Aorta (tissue), 5 donors: ENCODE measurements around the gene TAX1BP3. TPM values are rescaled to one million over a fixed set of nuclear protein-coding genes. Genes with fewer than 3 reads are reported as not detected.
A peak's percentile ranks its signal among the peaks of the same experiment; 100 is the strongest.

Source experiments
- ATAC-seq: fragments of 200-7000 bp; cut with Tn5 transposase; one replicate; pipeline ENCODE4 v1.9.1; 2022; ENCODE audit warnings: moderate library complexity; ENCODE audit not compliant: low FRiP score
- DNase-seq, 2 donors: peaks; one replicate each; pipeline ENCODE4 v3.0.0-alpha.2; 2020
- H3K27ac ChIP-seq, 2 donors: one replicate each; pipeline ENCODE4 v1.5.1; 2013; ENCODE audit warnings: low read length in 2 of 2, mild to moderate bottlenecking in 2 of 2, moderate library complexity in 2 of 2, control low read depth in 1 of 2, inconsistent platforms in 1 of 2, low read depth in 1 of 2
- H3K27me3 ChIP-seq, 2 donors: one replicate each; pipeline ENCODE4 v1.6.1; 2013; ENCODE audit warnings: control low read depth in 1 of 2, low read length in 1 of 2, mild to moderate bottlenecking in 1 of 2, moderate library complexity in 1 of 2; ENCODE audit not compliant: insufficient read depth in 2 of 2, control insufficient read depth in 1 of 2
- H3K36me3 ChIP-seq, 2 donors: one replicate each; pipeline ENCODE4 v1.6.1; 2013; ENCODE audit warnings: control low read depth in 1 of 2, low read length in 1 of 2, mild to moderate bottlenecking in 1 of 2; ENCODE audit not compliant: insufficient read depth in 2 of 2, control insufficient read depth in 1 of 2
- H3K4me1 ChIP-seq, 2 donors: one replicate each; pipeline ENCODE4 v1.6.1; 2013; ENCODE audit warnings: low read length in 2 of 2, control low read depth in 1 of 2, mild to moderate bottlenecking in 1 of 2, moderate library complexity in 1 of 2; ENCODE audit not compliant: insufficient read depth in 2 of 2, control insufficient read depth in 1 of 2
- H3K4me3 ChIP-seq, 2 donors: one replicate each; pipeline ENCODE4 v1.5.1; 2013; ENCODE audit warnings: low read length in 2 of 2, control low read depth in 1 of 2, mild to moderate bottlenecking in 1 of 2
- H3K9me3 ChIP-seq: one replicate; pipeline ENCODE4 v1.6.1; 2013; ENCODE audit warnings: mild to moderate bottlenecking, low read length; ENCODE audit not compliant: control insufficient read depth
- WGBS, 2 donors: extraction: QIAGEN DNeasy Blood & Tissue Kit; methylation state at CpG; one replicate each; pipeline ENCODE4 v1.1.7; 2013; 5-methylcytosine and 5-hydroxymethylcytosine counted together
- intact Hi-C, 2 donors: fragments of 100-400 bp; cut with DNase I; formaldehyde crosslinking; loops; one replicate each; pipeline versions ENCODE4 v1.14.2 to v1.15.0; 2022
- polyA plus RNA-seq, 2 donors: library from polyadenylated mRNA; stranded (reverse); fragments of 200-250 nt; gene quantifications; one replicate each; pipeline ENCODE4 v1.2.3, GENCODE V29; 2013
- total RNA-seq, 2 donors: library from RNA; stranded (reverse); fragmentation: NEBNext Ultra II Directional; extraction: Animal tissue kit (Norgen Biotek cat#: 25700); gene quantifications; one replicate each; pipeline ENCODE4 v1.2.1, GENCODE V29; 2021
- donor health status: healthy with polysubstance abuse.
- donor health status: Bipolar disorder and iron deficiency.
- donor health status: DM: no; HTN: no; CAD: no.
- donor health status: DM: no; HTN: no; CAD: no.
- donor health status: DM: yes; HTN: yes; CAD: no.

The TAX1BP3 gene
- total and polyA plus RNA-seq, 4 donors = 93.2 to 155 (median 105) TPM

GRCh38 chr17:3699951-3700350, 31.6 kb upstream of the TAX1BP3 start:
- intact Hi-C loops = no loop called here
- Histone ChIP-seq H3K27ac (no peak overlapping the region), H3K9me3 (peaks cover 3% of the 10 kb centered on the region), H3K36me3 (no peaks in the 10 kb centered on the region), H3K4me1 (no peaks in the 10 kb centered on the region), H3K27me3 (no peaks in the 10 kb centered on the region), H3K4me3 (no peak overlapping the region)
- WGBS, 2 donors = 88 to 90% methylated on average over 4 of the region's 4 CpGs
- ATAC-seq (no peak), DNase-seq (no peak)

GRCh38 chr17:3698139-3698538, 29.8 kb upstream of the TAX1BP3 start:
- H3K4me1 ChIP-seq = no peaks in the 10 kb centered on the region
- 77 to 82% methylated on average over 4 of the region's 4 CpGs for WGBS, 2 donors
- H3K4me3 ChIP-seq = no peak overlapping the region
- DNase-seq = peak in 1 of 2 donors; percentile 37
- H3K36me3 ChIP-seq = no peaks in the 10 kb centered on the region
- intact Hi-C loops = no loop called here
- no peaks in the 10 kb centered on the region for H3K27me3 ChIP-seq
- no peak for ATAC-seq
- no peak overlapping the region for H3K27ac ChIP-seq
- H3K9me3 ChIP-seq = peaks cover 3% of the 10 kb centered on the region

GRCh38 chr17:3697103-3697476, 28.7 kb upstream of the TAX1BP3 start:
- H3K9me3 ChIP-seq = peaks cover 3% of the 10 kb centered on the region
- intact Hi-C loops = no loop called here
- H3K27me3 ChIP-seq = no peaks in the 10 kb centered on the region
- no peak for ATAC-seq
- no peak overlapping the region for H3K27ac ChIP-seq
- no peak overlapping the region for H3K4me3 ChIP-seq
- no peak for DNase-seq
- WGBS, 2 donors = 33 to 35% methylated on average over 12 of the region's 12 CpGs
- no peaks in the 10 kb centered on the region for H3K4me1 ChIP-seq
- no peaks in the 10 kb centered on the region for H3K36me3 ChIP-seq

- H3K36me3 ChIP-seq = no peaks in the 10 kb centered on the region
- DNase-seq (peak in 1 of 2 donors; percentile 78), ATAC-seq (peak; percentile 47)
- intact Hi-C loops = no loop called here
- peak within 1 kb of the TSS in 1 of 2 donors; percentile 26 for H3K4me3 ChIP-seq
- H3K27me3 ChIP-seq = no peaks in the 10 kb centered on the region
- H3K9me3 ChIP-seq = peaks cover 3% of the 10 kb centered on the region
- no peaks in the 10 kb centered on the region for H3K4me1 ChIP-seq
- WGBS, 2 donors = 1% methylated on average over 55 to 65 of the region's 65 CpGs
- no peak within 1 kb of the TSS for H3K27ac ChIP-seq
These were observed 27.5 kb upstream of the TAX1BP3 start, which contains the start of gene P2RX5 for GRCh38 chr17:3695723-3696411. Gene P2RX5, minus strand, starts transcription at chr17:3696155. Its CDS starts 150 bp downstream, at chr17:3696005.

- peak in 1 of 2 donors; percentile 78 for DNase-seq
- peak; percentile 26 for ATAC-seq
- intact Hi-C loops = no loop called here
- no peaks in the 10 kb centered on the region for H3K27me3 ChIP-seq
- no peaks in the 10 kb centered on the region for H3K4me1 ChIP-seq
- WGBS, 2 donors = 7 to 11% methylated on average over 14 to 17 of the region's 17 CpGs
- H3K9me3 ChIP-seq = peaks cover 3% of the 10 kb centered on the region
- H3K36me3 ChIP-seq = no peaks in the 10 kb centered on the region
- H3K27ac ChIP-seq = no peak overlapping the region
- no peak overlapping the region for H3K4me3 ChIP-seq
These were observed 26.8 kb upstream of the TAX1BP3 start for GRCh38 chr17:3695129-3695722.

GRCh38 chr17:3693829-3694231, 25.5 kb upstream of the TAX1BP3 start:
- Histone ChIP-seq H3K4me3 (no peak overlapping the region), H3K9me3 (peaks cover 3% of the 10 kb centered on the region), H3K27me3 (no peaks in the 10 kb centered on the region), H3K4me1 (no peaks in the 10 kb centered on the region), H3K27ac (no peak overlapping the region), H3K36me3 (no peaks in the 10 kb centered on the region)
- WGBS, 2 donors = 74 to 83% methylated on average over 9 of the region's 9 CpGs
- intact Hi-C loops = no loop called here
- DNase-seq (peak in 1 of 2 donors; percentile 33), ATAC-seq (no peak)

- Histone ChIP-seq H3K9me3 (peaks cover 3% of the 10 kb centered on the region), H3K27ac (no peak overlapping the region), H3K36me3 (no peaks in the 10 kb centered on the region), H3K4me1 (no peaks in the 10 kb centered on the region), H3K27me3 (no peaks in the 10 kb centered on the region), H3K4me3 (no peak overlapping the region)
- no peak for ATAC-seq
- 64 to 68% methylated on average over 4 of the region's 4 CpGs for WGBS, 2 donors
- intact Hi-C loops = no loop called here
- no peak for DNase-seq
These were observed 24.8 kb upstream of the TAX1BP3 start for GRCh38 chr17:3693141-3693540.

GRCh38 chr17:3692346-3692745, 24.0 kb upstream of the TAX1BP3 start:
- Histone ChIP-seq H3K36me3 (no peaks in the 10 kb centered on the region), H3K4me3 (no peak overlapping the region), H3K27ac (no peak overlapping the region), H3K27me3 (no peaks in the 10 kb centered on the region), H3K4me1 (no peaks in the 10 kb centered on the region), H3K9me3 (no peaks in the 10 kb centered on the region)
- DNase-seq (no peak), ATAC-seq (no peak)
- intact Hi-C loops = no loop called here
- WGBS, 2 donors = 84 to 85% methylated on average over 9 of the region's 9 CpGs

- intact Hi-C loops = no loop called here
- DNase-seq = no peak
- H3K36me3 ChIP-seq = no peaks in the 10 kb centered on the region
- WGBS, 2 donors = 80% methylated on average over 16 of the region's 16 CpGs
- H3K9me3 ChIP-seq = no peaks in the 10 kb centered on the region
- H3K27ac ChIP-seq = no peak overlapping the region
- no peaks in the 10 kb centered on the region for H3K27me3 ChIP-seq
- no peaks in the 10 kb centered on the region for H3K4me1 ChIP-seq
- no peak for ATAC-seq
- H3K4me3 ChIP-seq = no peak overlapping the region
These were observed 23.3 kb upstream of the TAX1BP3 start for GRCh38 chr17:3691617-3692067.
